ENCODE measurements around the gene DCXR.

Gene DCXR

GRCh38 chr17:82035956-82036633 is 1.4 kb downstream of the DCXR start:
- H3K4me3 ChIP-seq (ENCODE audit: low read depth, low read length): peak overlapping the region; percentile 68
- no peak for DNase-seq (ENCODE audit: low read depth)
- no peak for TF ChIP-seq CTCF (conservative IDR thresholded peaks at IDR 0.05; ENCODE audit: low read depth, low read length)

GRCh38 chr17:82035488-82035887 is 2.0 kb downstream of the DCXR start:
- TF ChIP-seq CTCF (conservative IDR thresholded peaks at IDR 0.05; ENCODE audit: low read depth, low read length): no peak
- DNase-seq (ENCODE audit: low read depth): no peak
- H3K4me3 ChIP-seq (ENCODE audit: low read depth, low read length): no peak overlapping the region

- TF ChIP-seq CTCF (conservative IDR thresholded peaks at IDR 0.05; ENCODE audit: low read depth, low read length): no peak
- DNase-seq (ENCODE audit: low read depth): no peak
- no peak overlapping the region for H3K4me3 ChIP-seq (ENCODE audit: low read depth, low read length)
These were observed 3.0 kb downstream of the DCXR start for GRCh38 chr17:82034371-82035011.

GRCh38 chr17:82033359-82034085 is 4.0 kb downstream of the DCXR start:
- TF ChIP-seq CTCF (conservative IDR thresholded peaks at IDR 0.05; ENCODE audit: low read depth, low read length): no peak
- H3K4me3 ChIP-seq (ENCODE audit: low read depth, low read length): no peak overlapping the region
- no peak for DNase-seq (ENCODE audit: low read depth)

GRCh38 chr17:82031885-82032627 is 5.4 kb downstream of the DCXR start:
- peak overlapping the region; percentile 58 for H3K4me3 ChIP-seq (ENCODE audit: low read depth, low read length)
- no peak for DNase-seq (ENCODE audit: low read depth)
- TF ChIP-seq CTCF (conservative IDR thresholded peaks at IDR 0.05; ENCODE audit: low read depth, low read length): no peak

- peak; percentile 41 for DNase-seq (ENCODE audit: low read depth)
- no peak for TF ChIP-seq CTCF (conservative IDR thresholded peaks at IDR 0.05; ENCODE audit: low read depth, low read length)
- H3K4me3 ChIP-seq (ENCODE audit: low read depth, low read length): peak within 1 kb of the TSS; percentile 62
These were observed 6.1 kb downstream of the DCXR start, which contains the start of gene RAC3 for GRCh38 chr17:82031303-82031884. Gene RAC3, plus strand, starts transcription at chr17:82031678. Its CDS starts 84 bp downstream, at chr17:82031762.

Data from choroid plexus epithelial cell (primary cell).